ENCODE measurements around the gene MTFR1L.

Gene MTFR1L

GRCh38 chr1:25847929-25848328 is 28.2 kb downstream of the MTFR1L start:
- TF ChIP-seq, protein P1, sequence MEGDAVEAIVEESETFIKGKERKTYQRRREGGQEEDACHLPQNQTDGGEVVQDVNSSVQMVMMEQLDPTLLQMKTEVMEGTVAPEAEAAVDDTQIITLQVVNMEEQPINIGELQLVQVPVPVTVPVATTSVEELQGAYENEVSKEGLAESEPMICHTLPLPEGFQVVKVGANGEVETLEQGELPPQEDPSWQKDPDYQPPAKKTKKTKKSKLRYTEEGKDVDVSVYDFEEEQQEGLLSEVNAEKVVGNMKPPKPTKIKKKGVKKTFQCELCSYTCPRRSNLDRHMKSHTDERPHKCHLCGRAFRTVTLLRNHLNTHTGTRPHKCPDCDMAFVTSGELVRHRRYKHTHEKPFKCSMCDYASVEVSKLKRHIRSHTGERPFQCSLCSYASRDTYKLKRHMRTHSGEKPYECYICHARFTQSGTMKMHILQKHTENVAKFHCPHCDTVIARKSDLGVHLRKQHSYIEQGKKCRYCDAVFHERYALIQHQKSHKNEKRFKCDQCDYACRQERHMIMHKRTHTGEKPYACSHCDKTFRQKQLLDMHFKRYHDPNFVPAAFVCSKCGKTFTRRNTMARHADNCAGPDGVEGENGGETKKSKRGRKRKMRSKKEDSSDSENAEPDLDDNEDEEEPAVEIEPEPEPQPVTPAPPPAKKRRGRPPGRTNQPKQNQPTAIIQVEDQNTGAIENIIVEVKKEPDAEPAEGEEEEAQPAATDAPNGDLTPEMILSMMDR (conservative IDR thresholded peaks at IDR 0.05; ENCODE audit: control insufficient read depth, insufficient read depth, low read depth, low read length), result no peak
- no peak overlapping the region for H3K4me3 ChIP-seq (ENCODE audit: control insufficient read depth, low read depth, low read length)
- no peak for DNase-seq (ENCODE audit: low read depth)

GRCh38 chr1:25848531-25848930 is 28.8 kb downstream of the MTFR1L start:
- no peak for DNase-seq (ENCODE audit: low read depth)

GRCh38 chr1:25854554-25854953 is 34.8 kb downstream of the MTFR1L start:
- TF ChIP-seq, protein P1 (conservative IDR thresholded peaks at IDR 0.05; ENCODE audit: control insufficient read depth, insufficient read depth, low read depth, low read length), result no peak
- DNase-seq (ENCODE audit: low read depth), result no peak
- H3K4me3 ChIP-seq (ENCODE audit: control insufficient read depth, low read depth, low read length), result no peak overlapping the region

More at GRCh38 chr1:25848531-25848930, 28.8 kb downstream of the MTFR1L start:
- TF ChIP-seq, protein P1 (conservative IDR thresholded peaks at IDR 0.05; ENCODE audit: control insufficient read depth, insufficient read depth, low read depth, low read length), result no peak
- H3K4me3 ChIP-seq (ENCODE audit: control insufficient read depth, low read depth, low read length), result no peak overlapping the region

GRCh38 chr1:25856856-25857255 is 37.1 kb downstream of the MTFR1L start:
- DNase-seq (ENCODE audit: low read depth), result no peak
- no peak overlapping the region for H3K4me3 ChIP-seq (ENCODE audit: control insufficient read depth, low read depth, low read length)
- TF ChIP-seq, protein P1 (conservative IDR thresholded peaks at IDR 0.05; ENCODE audit: control insufficient read depth, insufficient read depth, low read depth, low read length), result no peak

DNA sequence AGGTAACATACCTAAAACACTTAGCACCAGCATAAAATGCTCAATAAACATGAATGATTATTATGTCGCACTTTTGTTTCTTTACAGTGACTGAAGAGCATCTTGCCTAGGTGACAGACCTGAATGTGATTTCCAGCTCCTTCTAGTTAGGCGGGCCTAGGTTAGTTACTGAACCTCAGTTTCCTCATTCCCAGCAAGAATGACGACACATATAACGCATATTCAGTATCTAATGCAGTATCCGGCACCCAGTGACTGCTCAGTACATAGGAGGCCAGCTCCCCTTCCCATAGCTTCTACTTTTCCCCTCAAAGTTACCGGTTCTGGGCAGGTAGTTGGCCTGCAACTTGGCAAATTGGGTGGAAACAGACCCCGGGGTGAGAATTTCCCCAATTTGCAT is 38.7 kb downstream of the MTFR1L start:
- TF ChIP-seq, protein P1 (conservative IDR thresholded peaks at IDR 0.05; ENCODE audit: control insufficient read depth, insufficient read depth, low read depth, low read length), result no peak
- peak overlapping the region; percentile 86 for H3K4me3 ChIP-seq (ENCODE audit: control insufficient read depth, low read depth, low read length)
- no peak for DNase-seq (ENCODE audit: low read depth)

DNA sequence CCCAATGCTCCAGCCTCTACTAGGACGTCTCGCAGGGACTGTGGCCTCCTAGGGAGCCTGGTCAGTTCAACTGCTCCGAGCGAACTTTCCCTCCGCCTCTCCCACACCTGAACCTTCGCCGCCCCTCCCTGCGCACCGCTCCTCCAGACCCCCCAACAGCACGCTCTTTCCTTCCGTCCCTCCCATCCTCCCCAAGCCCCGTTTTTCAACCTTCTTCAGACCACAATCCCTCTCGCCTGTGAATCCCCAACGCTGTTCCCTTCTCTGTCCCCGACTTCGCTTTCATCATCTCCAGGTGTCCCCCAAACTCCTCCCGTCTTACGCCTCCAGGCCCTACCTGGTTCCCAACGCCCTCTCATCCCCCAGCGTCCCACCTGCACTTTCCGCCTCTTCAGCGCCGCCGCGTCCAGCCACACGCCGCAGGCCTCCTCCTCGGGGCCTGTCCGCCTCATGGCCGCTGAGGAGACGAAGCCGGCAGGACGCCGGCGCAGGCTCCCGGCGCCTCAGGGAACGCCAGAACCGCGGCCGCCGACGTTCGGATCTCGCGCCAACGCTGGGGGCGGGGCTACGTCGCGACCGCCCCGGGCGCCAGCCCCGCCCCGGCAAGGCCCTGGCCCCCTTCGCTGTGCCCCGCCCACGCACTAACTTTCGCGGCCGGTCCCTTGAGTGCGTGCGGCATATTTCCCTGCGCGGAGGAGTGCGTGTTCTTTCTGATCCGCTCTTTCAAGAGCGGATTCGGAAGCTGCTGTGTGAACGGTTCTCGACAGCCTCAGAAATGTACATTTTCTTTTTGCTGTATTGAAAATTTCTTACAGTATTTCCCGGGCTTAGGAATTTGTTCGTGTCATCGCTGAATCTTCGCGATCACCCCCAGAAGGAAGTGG is 39.4 kb downstream of the MTFR1L start, which contains the start of gene AUNIP:
Gene AUNIP (minus strand): TSS at position 552 of the 884 bp plus-strand sequence. CDS start 100 bp downstream, at position 452.
- DNase-seq (ENCODE audit: low read depth), result peak; percentile 81
- peak within 1 kb of the TSS; percentile 86 for H3K4me3 ChIP-seq (ENCODE audit: control insufficient read depth, low read depth, low read length)

More for the DNA sequence above, 39.4 kb downstream of the MTFR1L start, which contains the start of gene AUNIP:
- TF ChIP-seq, protein P1 (conservative IDR thresholded peaks at IDR 0.05; ENCODE audit: control insufficient read depth, insufficient read depth, low read depth, low read length), result no peak
